Gastrocnemius medialis (tissue), 4 donors: Measurements from ENCODE around the gene PGGHG.

Experiments
- POLR2A ChIP-seq, 2 donors: fragments of 450-650 bp; IDR thresholded peaks; one replicate each; pipeline ENCODE4 v1.6.1; 2017; ENCODE audit warnings: antibody characterized with exemption in 2 of 2, mild to moderate bottlenecking in 2 of 2, moderate library complexity in 2 of 2
- TF ChIP-seq, protein P1 (sequence below), 5 experiments: fragments of 450-650 bp in 3 of 5; fragments of 200-600 bp in 2 of 5; sonication (generic) in 2 of 5; IDR thresholded peaks in 4 of 5; conservative IDR thresholded peaks in 1 of 5; 1 replicate in 4 of 5; 2 replicates in 1 of 5; pipeline ENCODE4 v1.5.1; 2016 to 2019; ENCODE audit warnings: antibody characterized with exemption in 5 of 5, mild to moderate bottlenecking in 3 of 5, moderate library complexity in 3 of 5

DNA sequence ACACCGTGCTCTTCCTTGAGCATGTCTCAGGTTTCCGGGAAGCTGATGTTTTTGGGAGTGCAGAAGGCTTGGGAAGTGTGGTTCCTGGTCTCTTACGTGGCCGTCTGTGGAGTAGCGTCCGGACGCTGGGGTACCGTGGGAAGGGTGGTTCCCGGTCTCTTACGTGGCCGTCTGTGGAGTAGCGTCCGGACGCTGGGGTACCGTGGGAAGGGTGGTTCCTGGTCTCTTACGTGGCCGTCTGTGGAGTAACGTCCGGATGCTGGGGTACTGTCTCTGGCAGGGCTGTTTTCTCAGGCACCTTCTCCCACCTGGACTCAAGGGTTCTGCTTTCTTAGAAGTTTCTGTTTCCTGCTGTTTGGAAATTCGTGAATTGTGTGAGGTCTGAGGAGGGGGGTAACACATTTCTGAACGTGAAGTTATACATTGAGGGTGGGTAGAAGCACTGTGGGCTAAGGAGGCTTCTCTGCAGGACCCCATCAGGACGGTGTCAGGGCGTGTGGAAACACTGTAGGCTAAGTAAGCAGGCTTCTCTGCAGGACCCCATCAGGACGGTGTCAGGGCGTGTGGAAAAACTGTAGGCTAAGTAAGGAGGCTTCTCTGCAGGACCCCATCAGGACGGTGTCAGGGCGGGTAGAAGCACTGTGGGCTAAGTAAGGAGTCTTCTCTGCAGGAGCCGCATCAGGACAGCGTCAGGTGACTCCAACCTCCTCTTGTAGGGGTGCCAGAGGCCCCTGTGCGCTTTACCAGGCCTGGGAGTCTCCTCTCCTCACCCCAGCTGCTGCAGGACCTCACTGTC lies 37.1 kb downstream of the PGGHG start:
- TF ChIP-seq, protein P1, sequence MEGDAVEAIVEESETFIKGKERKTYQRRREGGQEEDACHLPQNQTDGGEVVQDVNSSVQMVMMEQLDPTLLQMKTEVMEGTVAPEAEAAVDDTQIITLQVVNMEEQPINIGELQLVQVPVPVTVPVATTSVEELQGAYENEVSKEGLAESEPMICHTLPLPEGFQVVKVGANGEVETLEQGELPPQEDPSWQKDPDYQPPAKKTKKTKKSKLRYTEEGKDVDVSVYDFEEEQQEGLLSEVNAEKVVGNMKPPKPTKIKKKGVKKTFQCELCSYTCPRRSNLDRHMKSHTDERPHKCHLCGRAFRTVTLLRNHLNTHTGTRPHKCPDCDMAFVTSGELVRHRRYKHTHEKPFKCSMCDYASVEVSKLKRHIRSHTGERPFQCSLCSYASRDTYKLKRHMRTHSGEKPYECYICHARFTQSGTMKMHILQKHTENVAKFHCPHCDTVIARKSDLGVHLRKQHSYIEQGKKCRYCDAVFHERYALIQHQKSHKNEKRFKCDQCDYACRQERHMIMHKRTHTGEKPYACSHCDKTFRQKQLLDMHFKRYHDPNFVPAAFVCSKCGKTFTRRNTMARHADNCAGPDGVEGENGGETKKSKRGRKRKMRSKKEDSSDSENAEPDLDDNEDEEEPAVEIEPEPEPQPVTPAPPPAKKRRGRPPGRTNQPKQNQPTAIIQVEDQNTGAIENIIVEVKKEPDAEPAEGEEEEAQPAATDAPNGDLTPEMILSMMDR (IDR thresholded peaks at IDR 0.05 in 4 of 5, conservative IDR thresholded peaks at IDR 0.05 in 1 of 5) = no peak
- no peak for TF ChIP-seq POLR2A (IDR thresholded peaks at IDR 0.05)
